Measurements from ENCODE around the gene GAGE12E. TPM values are rescaled to one million over a fixed set of nuclear protein-coding genes. Genes with fewer than 3 reads are reported as not detected.

Gene GAGE12E
- not detected in 2 replicates for total RNA-seq

GRCh38 chrX:49550989-49551388, at the start of gene GAGE12E:
TSS of gene GAGE12E (plus strand) at chrX:49551289. CDS start at chrX:49552444, 1,155 bp downstream.

GRCh38 chrX:49531877-49532276, 19.2 kb upstream of the GAGE12E start, which contains the start of gene GAGE12C:
TSS of gene GAGE12C (plus strand) at chrX:49532177. CDS start at chrX:49533332, 1,155 bp downstream.

GRCh38 chrX:49541433-49541832, 9.7 kb upstream of the GAGE12E start, which contains the start of gene GAGE12D:
TSS of gene GAGE12D (plus strand) at chrX:49541733. CDS start at chrX:49542888, 1,155 bp downstream.

GRCh38 chrX:49560542-49560941, 9.5 kb downstream of the GAGE12E start, which contains the start of gene GAGE12F:
TSS of gene GAGE12F (plus strand) at chrX:49560842. CDS start at chrX:49561997, 1,155 bp downstream.

GRCh38 chrX:49570100-49570499, 19.0 kb downstream of the GAGE12E start, which contains the start of gene GAGE12G:
TSS of gene GAGE12G (plus strand) at chrX:49570400. CDS start at chrX:49571555, 1,155 bp downstream.

GRCh38 chrX:49579649-49580048, 28.6 kb downstream of the GAGE12E start, which contains the start of gene GAGE12H:
TSS of gene GAGE12H (plus strand) at chrX:49579949. CDS start at chrX:49581104, 1,155 bp downstream.

GRCh38 chrX:49589196-49589595, 38.1 kb downstream of the GAGE12E start, which contains the start of gene GAGE2A:
TSS of gene GAGE2A (plus strand) at chrX:49589496. CDS start at chrX:49590651, 1,155 bp downstream.

GRCh38 chrX:49598720-49599119, 47.6 kb downstream of the GAGE12E start, which contains the start of gene GAGE1:
TSS of gene GAGE1 (plus strand) at chrX:49599020. CDS start at chrX:49600175, 1,155 bp downstream.

Other genes starting within 250 kb of the GAGE12E start
- not detected in 2 replicates for gene GAGE10, start 247.6 kb upstream of the GAGE12E start, total RNA-seq
- not detected in 2 replicates for gene GAGE12J, start 229.3 kb upstream of the GAGE12E start, total RNA-seq
- not detected in 2 replicates for gene GAGE13, start 219.7 kb upstream of the GAGE12E start, total RNA-seq
- not detected in 2 replicates for gene GAGE12C, start 19.1 kb upstream of the GAGE12E start, total RNA-seq
- gene GAGE12D, start 9.6 kb upstream of the GAGE12E start, total RNA-seq: not detected in 2 replicates
- not detected in 2 replicates for gene GAGE12F, start 9.6 kb downstream of the GAGE12E start, total RNA-seq
- not detected in 2 replicates for gene GAGE12G, start 19.1 kb downstream of the GAGE12E start, total RNA-seq
- not detected in 2 replicates for gene GAGE12H, start 28.7 kb downstream of the GAGE12E start, total RNA-seq
- gene GAGE2A, start 38.2 kb downstream of the GAGE12E start, total RNA-seq: not detected in 2 replicates
- not detected in 2 replicates for gene GAGE1, start 47.7 kb downstream of the GAGE12E start, total RNA-seq
- not detected in 2 replicates for gene PAGE1, start 144.7 kb downstream of the GAGE12E start, total RNA-seq